ENCODE measurements around the gene ANKH.

Gene ANKH

DNA sequence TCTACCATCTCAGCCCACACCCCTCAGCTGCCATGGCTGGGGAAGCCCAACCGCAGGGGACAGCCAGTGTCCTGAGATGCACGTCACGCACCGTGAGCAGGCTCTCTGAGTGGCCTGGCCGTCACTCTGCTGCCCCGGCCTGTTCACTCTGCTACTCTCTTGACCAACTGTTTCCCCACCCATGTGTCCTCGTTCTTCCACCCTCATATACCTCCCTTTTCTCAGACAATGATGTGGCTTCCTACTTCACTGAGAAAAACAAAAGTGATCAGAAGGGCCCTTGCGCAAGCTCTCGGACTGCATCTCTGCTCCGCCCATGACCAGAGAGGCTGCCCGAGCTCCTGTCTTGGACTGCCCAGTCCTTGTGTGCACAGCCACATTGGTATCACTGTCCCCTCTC lies 159.4 kb downstream of the ANKH start:
- ATAC-seq = no peak
- TF ChIP-seq ZC3H10 (CRISPR knock-in tag; IDR thresholded peaks at IDR 0.05) (no peak), ZFP30 (CRISPR knock-in tag; IDR thresholded peaks at IDR 0.05) (no peak), ZNF8 (CRISPR knock-in tag; IDR thresholded peaks at IDR 0.05) (no peak), ESRRG (CRISPR knock-in tag; IDR thresholded peaks at IDR 0.05) (no peak), ZFP3 (CRISPR knock-in tag; IDR thresholded peaks at IDR 0.05) (no peak), ZNF70 (CRISPR knock-in tag; IDR thresholded peaks at IDR 0.05) (no peak), ZNF565 (CRISPR knock-in tag; conservative IDR thresholded peaks at IDR 0.05; ENCODE audit: low read depth) (no peak), GLIS3 (CRISPR knock-in tag; IDR thresholded peaks at IDR 0.05) (no peak), CSDC2 (CRISPR knock-in tag; IDR thresholded peaks at IDR 0.05) (no peak), ARNTL (CRISPR knock-in tag; IDR thresholded peaks at IDR 0.05; ENCODE audit: borderline replicate concordance, low read depth) (no peak), ISL1 (CRISPR knock-in tag; IDR thresholded peaks at IDR 0.05) (no peak), TCF4 (CRISPR knock-in tag; IDR thresholded peaks at IDR 0.05; ENCODE audit: borderline replicate concordance) (no peak), SNAI2 (CRISPR knock-in tag; IDR thresholded peaks at IDR 0.05) (no peak)
- TF ChIP-seq, protein P1, sequence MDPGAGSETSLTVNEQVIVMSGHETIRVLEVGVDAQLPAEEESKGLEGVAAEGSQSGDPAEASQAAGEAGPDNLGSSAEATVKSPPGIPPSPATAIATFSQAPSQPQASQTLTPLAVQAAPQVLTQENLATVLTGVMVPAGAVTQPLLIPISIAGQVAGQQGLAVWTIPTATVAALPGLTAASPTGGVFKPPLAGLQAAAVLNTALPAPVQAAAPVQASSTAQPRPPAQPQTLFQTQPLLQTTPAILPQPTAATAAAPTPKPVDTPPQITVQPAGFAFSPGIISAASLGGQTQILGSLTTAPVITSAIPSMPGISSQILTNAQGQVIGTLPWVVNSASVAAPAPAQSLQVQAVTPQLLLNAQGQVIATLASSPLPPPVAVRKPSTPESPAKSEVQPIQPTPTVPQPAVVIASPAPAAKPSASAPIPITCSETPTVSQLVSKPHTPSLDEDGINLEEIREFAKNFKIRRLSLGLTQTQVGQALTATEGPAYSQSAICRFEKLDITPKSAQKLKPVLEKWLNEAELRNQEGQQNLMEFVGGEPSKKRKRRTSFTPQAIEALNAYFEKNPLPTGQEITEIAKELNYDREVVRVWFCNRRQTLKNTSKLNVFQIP (CRISPR knock-in tag; IDR thresholded peaks at IDR 0.05; ENCODE audit: borderline replicate concordance, low read depth) = no peak
- TF ChIP-seq, protein P2, sequence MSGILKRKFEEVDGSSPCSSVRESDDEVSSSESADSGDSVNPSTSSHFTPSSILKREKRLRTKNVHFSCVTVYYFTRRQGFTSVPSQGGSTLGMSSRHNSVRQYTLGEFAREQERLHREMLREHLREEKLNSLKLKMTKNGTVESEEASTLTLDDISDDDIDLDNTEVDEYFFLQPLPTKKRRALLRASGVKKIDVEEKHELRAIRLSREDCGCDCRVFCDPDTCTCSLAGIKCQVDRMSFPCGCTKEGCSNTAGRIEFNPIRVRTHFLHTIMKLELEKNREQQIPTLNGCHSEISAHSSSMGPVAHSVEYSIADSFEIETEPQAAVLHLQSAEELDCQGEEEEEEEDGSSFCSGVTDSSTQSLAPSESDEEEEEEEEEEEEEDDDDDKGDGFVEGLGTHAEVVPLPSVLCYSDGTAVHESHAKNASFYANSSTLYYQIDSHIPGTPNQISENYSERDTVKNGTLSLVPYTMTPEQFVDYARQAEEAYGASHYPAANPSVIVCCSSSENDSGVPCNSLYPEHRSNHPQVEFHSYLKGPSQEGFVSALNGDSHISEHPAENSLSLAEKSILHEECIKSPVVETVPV (CRISPR knock-in tag; IDR thresholded peaks at IDR 0.05) = no peak
- TF ChIP-seq, protein P3, sequence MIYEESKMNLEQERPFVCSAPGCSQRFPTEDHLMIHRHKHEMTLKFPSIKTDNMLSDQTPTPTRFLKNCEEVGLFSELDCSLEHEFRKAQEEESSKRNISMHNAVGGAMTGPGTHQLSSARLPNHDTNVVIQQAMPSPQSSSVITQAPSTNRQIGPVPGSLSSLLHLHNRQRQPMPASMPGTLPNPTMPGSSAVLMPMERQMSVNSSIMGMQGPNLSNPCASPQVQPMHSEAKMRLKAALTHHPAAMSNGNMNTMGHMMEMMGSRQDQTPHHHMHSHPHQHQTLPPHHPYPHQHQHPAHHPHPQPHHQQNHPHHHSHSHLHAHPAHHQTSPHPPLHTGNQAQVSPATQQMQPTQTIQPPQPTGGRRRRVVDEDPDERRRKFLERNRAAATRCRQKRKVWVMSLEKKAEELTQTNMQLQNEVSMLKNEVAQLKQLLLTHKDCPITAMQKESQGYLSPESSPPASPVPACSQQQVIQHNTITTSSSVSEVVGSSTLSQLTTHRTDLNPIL (CRISPR knock-in tag; IDR thresholded peaks at IDR 0.05; ENCODE audit: low read depth) = no peak
- TF ChIP-seq, protein P4, sequence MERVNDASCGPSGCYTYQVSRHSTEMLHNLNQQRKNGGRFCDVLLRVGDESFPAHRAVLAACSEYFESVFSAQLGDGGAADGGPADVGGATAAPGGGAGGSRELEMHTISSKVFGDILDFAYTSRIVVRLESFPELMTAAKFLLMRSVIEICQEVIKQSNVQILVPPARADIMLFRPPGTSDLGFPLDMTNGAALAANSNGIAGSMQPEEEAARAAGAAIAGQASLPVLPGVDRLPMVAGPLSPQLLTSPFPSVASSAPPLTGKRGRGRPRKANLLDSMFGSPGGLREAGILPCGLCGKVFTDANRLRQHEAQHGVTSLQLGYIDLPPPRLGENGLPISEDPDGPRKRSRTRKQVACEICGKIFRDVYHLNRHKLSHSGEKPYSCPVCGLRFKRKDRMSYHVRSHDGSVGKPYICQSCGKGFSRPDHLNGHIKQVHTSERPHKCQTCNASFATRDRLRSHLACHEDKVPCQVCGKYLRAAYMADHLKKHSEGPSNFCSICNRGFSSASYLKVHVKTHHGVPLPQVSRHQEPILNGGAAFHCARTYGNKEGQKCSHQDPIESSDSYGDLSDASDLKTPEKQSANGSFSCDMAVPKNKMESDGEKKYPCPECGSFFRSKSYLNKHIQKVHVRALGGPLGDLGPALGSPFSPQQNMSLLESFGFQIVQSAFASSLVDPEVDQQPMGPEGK (CRISPR knock-in tag; IDR thresholded peaks at IDR 0.05; ENCODE audit: borderline replicate concordance) = no peak

DNA sequence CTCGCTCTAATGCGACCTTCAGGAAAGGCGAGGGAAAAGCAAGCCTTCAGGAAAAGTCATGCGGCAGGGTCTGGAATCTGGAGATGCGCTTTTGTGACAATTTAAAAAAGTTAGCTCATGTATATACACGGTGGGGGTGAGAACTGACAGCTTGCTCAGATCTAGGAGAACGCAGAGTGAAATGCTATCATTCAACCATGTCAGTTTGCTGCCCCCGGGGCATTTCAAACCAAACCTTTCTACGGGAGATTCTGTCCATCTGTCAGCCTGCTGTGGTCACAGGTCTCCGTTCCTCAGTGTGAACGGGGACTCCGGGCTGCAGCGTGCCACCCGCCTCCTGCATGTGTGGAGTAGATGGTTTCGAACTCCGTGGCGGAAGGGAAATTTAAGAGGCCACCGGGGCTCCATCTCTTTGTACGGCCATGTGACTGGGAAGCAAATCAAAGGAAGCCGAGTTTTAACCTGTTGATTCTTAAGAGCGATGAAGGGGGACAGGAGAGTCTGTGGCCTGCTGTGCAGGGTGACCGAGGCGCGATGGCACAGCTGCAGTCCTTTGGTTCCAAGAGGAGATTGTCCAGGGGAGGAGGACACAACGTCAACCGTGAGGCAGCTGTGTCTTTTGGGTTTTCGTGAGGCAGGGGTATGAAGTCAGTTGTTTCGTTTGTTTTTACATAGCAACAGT lies 161.1 kb downstream of the ANKH start:
- ATAC-seq = no peak
- no peak for TF ChIP-seq ZNF565 (CRISPR knock-in tag; conservative IDR thresholded peaks at IDR 0.05; ENCODE audit: low read depth)
- no peak for TF ChIP-seq ZC3H10 (CRISPR knock-in tag; IDR thresholded peaks at IDR 0.05)
- TF ChIP-seq OSR1 (CRISPR knock-in tag; IDR thresholded peaks at IDR 0.05) = no peak
- TF ChIP-seq ESRRG (CRISPR knock-in tag; IDR thresholded peaks at IDR 0.05) = no peak
- no peak for TF ChIP-seq ISL1 (CRISPR knock-in tag; IDR thresholded peaks at IDR 0.05)
- no peak for TF ChIP-seq GLIS3 (CRISPR knock-in tag; IDR thresholded peaks at IDR 0.05)
- TF ChIP-seq CSDC2 (CRISPR knock-in tag; IDR thresholded peaks at IDR 0.05) = no peak
- TF ChIP-seq, protein P1 (CRISPR knock-in tag; IDR thresholded peaks at IDR 0.05; ENCODE audit: borderline replicate concordance, low read depth) = no peak

DNA sequence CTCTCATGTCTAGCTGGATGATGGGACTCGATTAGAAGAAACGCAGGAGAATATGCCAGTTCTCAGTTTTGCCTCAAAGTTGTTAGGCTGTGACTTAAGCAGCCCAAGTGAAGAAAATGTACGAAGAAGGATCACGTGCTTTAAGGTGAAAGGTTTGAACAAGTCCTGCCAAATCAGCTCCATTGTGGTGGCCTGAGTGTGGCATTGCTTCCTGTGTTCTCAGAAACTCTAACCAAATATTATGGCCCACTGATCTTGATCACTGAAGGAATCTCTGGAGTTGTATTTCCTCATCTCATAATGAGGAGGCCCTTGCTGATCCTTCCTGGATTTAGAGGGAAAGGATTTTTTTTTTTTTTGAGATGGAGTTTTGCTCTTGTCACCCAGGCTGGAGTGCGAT lies 163.0 kb downstream of the ANKH start:
- ATAC-seq = no peak
- TF ChIP-seq ZNF70 (CRISPR knock-in tag; IDR thresholded peaks at IDR 0.05) (no peak), TOX (CRISPR knock-in tag; IDR thresholded peaks at IDR 0.05; ENCODE audit: borderline replicate concordance) (no peak), ISL1 (CRISPR knock-in tag; IDR thresholded peaks at IDR 0.05) (no peak), ESRRG (CRISPR knock-in tag; IDR thresholded peaks at IDR 0.05) (no peak), SNAI2 (CRISPR knock-in tag; IDR thresholded peaks at IDR 0.05) (no peak)

Data from SK-N-SH treated with all-trans-retinoic acid at 6 μM for 48 hours (cell line).